Ovary (tissue), 3 donors: ENCODE results near the gene RMP24.

Source experiments
- CTCF ChIP-seq, 3 donors: fragments of 450-650 bp in 2 of 3; fragments of 200-600 bp in 1 of 3; IDR thresholded peaks; one replicate each; pipeline versions ENCODE4 v1.5.1 to v1.8.0; 2016 to 2022; ENCODE audit warnings: antibody characterized with exemption in 3 of 3, mild to moderate bottlenecking in 1 of 3
- POLR2A ChIP-seq: fragments of 450-650 bp; IDR thresholded peaks from one replicate; pipeline ENCODE4 v1.6.1; 2017; ENCODE audit warnings: antibody characterized with exemption, mild to moderate bottlenecking, moderate library complexity
- donor health status: DM: no; HTN: no; CAD: no.

- TF ChIP-seq CTCF (IDR thresholded peaks at IDR 0.05) (no peak), POLR2A (no peak)
Measured at GRCh38 chr18:36009214-36009613, 36.7 kb downstream of the RMP24 start.
